A549 (cell line): ENCODE measurements around the gene GSTM1.

ENCODE experiments used
- EHF ChIP-seq: fragments of 250-450 bp; sonication (Bioruptor Pico); IDR thresholded peaks from 2 replicates; pipeline ENCODE4 v1.5.0; 2020; ENCODE audit warnings: mild to moderate bottlenecking
- JUNB ChIP-seq: fragments of >200 bp; sonication (Bioruptor Twin); formaldehyde crosslinking; IDR thresholded peaks from 2 replicates; pipeline ENCODE4 v1.6.1; 2016
- MAZ ChIP-seq: fragments of 150-350 bp; IDR thresholded peaks from 2 replicates; pipeline ENCODE4 v1.6.1; 2014; ENCODE audit warnings: antibody characterized with exemption, low read depth, low read length, borderline replicate concordance
- RAD21 ChIP-seq, 2 experiments: fragments of >200 bp in 1 of 2; sonication (Bioruptor Twin) in 1 of 2; formaldehyde crosslinking in 1 of 2; IDR thresholded peaks in 1 of 2; conservative IDR thresholded peaks in 1 of 2; 2 replicates in 1 of 2; 3 replicates in 1 of 2; pipeline ENCODE4 v1.6.1; 2012 to 2018; ENCODE audit warnings: inconsistent platforms in 1 of 2
- TF ChIP-seq, protein P1 (sequence below): IDR thresholded peaks from 2 replicates; pipeline ENCODE4 v1.6.1; 2012
- TF ChIP-seq, protein P2 (sequence below): IDR thresholded peaks from 2 replicates; pipeline ENCODE4 v1.6.1; 2012
- TF ChIP-seq, protein P3 (sequence below): fragments of >200 bp; sonication (Bioruptor Twin); formaldehyde crosslinking; IDR thresholded peaks from 3 replicates; pipeline ENCODE4 v1.5.1; 2016
- TF ChIP-seq, protein P4 (sequence below): fragments of 200-600 bp; sonication (generic); IDR thresholded peaks from 2 replicates; pipeline ENCODE4 v1.6.1; 2016; ENCODE audit warnings: antibody characterized with exemption, mild to moderate bottlenecking, moderate library complexity

DNA sequence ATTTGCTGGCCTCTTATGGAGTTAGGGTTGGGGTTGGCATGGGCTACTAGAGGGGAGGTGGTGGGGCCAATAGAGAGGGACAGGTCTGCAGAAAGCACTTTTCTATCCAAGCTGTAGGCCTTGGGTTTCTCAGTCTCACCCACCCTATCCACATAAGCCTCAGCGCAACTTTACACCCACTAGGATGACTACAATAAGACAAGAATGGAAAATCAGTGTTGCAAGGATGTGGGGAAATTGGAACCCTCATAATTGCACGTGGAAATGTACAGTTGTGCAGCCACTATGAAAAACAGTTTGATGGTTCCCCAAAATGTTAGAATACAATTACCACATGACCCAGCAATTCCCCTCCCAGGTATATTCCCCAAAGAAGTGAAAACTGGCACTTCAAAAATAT, 45.8 kb upstream of the GSTM1 start:
- TF ChIP-seq EHF (no peak), JUNB (no peak), MAZ (no peak), RAD21 (conservative IDR thresholded peaks at IDR 0.05 in 1 of 2, IDR thresholded peaks at IDR 0.05 in 1 of 2) (no peak)
- TF ChIP-seq, protein P1, sequence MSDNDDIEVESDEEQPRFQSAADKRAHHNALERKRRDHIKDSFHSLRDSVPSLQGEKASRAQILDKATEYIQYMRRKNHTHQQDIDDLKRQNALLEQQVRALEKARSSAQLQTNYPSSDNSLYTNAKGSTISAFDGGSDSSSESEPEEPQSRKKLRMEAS: no peak
- TF ChIP-seq, protein P2, sequence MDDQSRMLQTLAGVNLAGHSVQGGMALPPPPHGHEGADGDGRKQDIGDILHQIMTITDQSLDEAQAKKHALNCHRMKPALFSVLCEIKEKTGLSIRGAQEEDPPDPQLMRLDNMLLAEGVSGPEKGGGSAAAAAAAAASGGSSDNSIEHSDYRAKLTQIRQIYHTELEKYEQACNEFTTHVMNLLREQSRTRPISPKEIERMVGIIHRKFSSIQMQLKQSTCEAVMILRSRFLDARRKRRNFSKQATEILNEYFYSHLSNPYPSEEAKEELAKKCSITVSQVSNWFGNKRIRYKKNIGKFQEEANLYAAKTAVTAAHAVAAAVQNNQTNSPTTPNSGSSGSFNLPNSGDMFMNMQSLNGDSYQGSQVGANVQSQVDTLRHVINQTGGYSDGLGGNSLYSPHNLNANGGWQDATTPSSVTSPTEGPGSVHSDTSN: no peak
- TF ChIP-seq, protein P3, sequence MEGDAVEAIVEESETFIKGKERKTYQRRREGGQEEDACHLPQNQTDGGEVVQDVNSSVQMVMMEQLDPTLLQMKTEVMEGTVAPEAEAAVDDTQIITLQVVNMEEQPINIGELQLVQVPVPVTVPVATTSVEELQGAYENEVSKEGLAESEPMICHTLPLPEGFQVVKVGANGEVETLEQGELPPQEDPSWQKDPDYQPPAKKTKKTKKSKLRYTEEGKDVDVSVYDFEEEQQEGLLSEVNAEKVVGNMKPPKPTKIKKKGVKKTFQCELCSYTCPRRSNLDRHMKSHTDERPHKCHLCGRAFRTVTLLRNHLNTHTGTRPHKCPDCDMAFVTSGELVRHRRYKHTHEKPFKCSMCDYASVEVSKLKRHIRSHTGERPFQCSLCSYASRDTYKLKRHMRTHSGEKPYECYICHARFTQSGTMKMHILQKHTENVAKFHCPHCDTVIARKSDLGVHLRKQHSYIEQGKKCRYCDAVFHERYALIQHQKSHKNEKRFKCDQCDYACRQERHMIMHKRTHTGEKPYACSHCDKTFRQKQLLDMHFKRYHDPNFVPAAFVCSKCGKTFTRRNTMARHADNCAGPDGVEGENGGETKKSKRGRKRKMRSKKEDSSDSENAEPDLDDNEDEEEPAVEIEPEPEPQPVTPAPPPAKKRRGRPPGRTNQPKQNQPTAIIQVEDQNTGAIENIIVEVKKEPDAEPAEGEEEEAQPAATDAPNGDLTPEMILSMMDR: no peak
- TF ChIP-seq, protein P4, sequence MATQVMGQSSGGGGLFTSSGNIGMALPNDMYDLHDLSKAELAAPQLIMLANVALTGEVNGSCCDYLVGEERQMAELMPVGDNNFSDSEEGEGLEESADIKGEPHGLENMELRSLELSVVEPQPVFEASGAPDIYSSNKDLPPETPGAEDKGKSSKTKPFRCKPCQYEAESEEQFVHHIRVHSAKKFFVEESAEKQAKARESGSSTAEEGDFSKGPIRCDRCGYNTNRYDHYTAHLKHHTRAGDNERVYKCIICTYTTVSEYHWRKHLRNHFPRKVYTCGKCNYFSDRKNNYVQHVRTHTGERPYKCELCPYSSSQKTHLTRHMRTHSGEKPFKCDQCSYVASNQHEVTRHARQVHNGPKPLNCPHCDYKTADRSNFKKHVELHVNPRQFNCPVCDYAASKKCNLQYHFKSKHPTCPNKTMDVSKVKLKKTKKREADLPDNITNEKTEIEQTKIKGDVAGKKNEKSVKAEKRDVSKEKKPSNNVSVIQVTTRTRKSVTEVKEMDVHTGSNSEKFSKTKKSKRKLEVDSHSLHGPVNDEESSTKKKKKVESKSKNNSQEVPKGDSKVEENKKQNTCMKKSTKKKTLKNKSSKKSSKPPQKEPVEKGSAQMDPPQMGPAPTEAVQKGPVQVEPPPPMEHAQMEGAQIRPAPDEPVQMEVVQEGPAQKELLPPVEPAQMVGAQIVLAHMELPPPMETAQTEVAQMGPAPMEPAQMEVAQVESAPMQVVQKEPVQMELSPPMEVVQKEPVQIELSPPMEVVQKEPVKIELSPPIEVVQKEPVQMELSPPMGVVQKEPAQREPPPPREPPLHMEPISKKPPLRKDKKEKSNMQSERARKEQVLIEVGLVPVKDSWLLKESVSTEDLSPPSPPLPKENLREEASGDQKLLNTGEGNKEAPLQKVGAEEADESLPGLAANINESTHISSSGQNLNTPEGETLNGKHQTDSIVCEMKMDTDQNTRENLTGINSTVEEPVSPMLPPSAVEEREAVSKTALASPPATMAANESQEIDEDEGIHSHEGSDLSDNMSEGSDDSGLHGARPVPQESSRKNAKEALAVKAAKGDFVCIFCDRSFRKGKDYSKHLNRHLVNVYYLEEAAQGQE: no peak
